GM12878 (cell line): ENCODE results near the gene FDXR. TPM values are rescaled to one million over a fixed set of nuclear protein-coding genes. Genes with fewer than 3 reads are reported as not detected.

Experiments
- ATAC-seq: fragments of 200-7000 bp; cut with Tn5 transposase; 3 replicates; pipeline ENCODE4 v1.9.1; 2020; ENCODE audit warnings: mild to moderate bottlenecking, moderate library complexity
- BruUV-seq: library from RNA; stranded (reverse); fragments of 400-500 nt; replicated peaks from 2 replicates; lab custom pipeline; 2021; lab: Mats Ljungman, UMichigan
- CTCF ChIA-PET: fragments of 300-600 bp; sonication (Branson Sonifier 250); formaldehyde crosslinking; extraction: SDS; loops from one replicate; lab custom pipeline; 2021; ENCODE audit warnings: inconsistent platforms; lab: Yijun Ruan, JAX
- POLR2A ChIA-PET: fragments of 350-600 bp; formaldehyde crosslinking; extraction: SDS; loops from one replicate; lab custom pipeline; 2021; ENCODE audit warnings: inconsistent platforms; lab: Charles Lee
- RAD21 ChIA-PET: fragments of 300-600 bp; sonication (Branson Sonifier 250); formaldehyde crosslinking; loops from one replicate; lab custom pipeline; 2023; ENCODE audit warnings: antibody characterized with exemption; ENCODE audit not compliant: unreplicated experiment; lab: Charles Lee
- SMC1A ChIA-PET: fragments of 300-600 bp; sonication (Branson Sonifier 250); formaldehyde crosslinking; loops from one replicate; lab custom pipeline; 2023; ENCODE audit not compliant: unreplicated experiment, uncharacterized antibody; lab: Charles Lee
- DNase-seq: peaks from one replicate; pipeline ENCODE4 v3.0.0-alpha.2; 2011; ENCODE audit warnings: low read depth, low spot score
- FAIRE-seq: peaks from 3 replicates; lab custom pipeline; 2011; peaks lifted over from hg19 to GRCh38; lab: Jason Lieb, UNC
- H2AFZ ChIP-seq: 2 replicates; pipeline ENCODE4 v1.6.0; 2011; ENCODE audit warnings: low read depth, low read length, control low read depth; ENCODE audit not compliant: control insufficient read depth
- H3K27ac ChIP-seq: 2 replicates; pipeline ENCODE4 v1.5.1; 2011; ENCODE audit warnings: control low read depth; ENCODE audit not compliant: control insufficient read depth, insufficient read depth
- H3K27me3 ChIP-seq, 2 experiments: replicated peaks in 1 of 2; 2 replicates each; pipeline versions ENCODE4 v1.6.0 to v1.6.1; 2011; ENCODE audit warnings: low read length in 1 of 2; ENCODE audit not compliant: control insufficient read depth in 2 of 2, insufficient read depth in 2 of 2
- H3K36me3 ChIP-seq, 2 experiments: 2 replicates each; pipeline ENCODE4 v1.5.1; 2011; ENCODE audit warnings: low read length in 1 of 2; ENCODE audit not compliant: control insufficient read depth in 2 of 2, insufficient read depth in 2 of 2
- H3K4me1 ChIP-seq: 2 replicates; pipeline ENCODE4 v1.6.1; 2011; ENCODE audit warnings: mild to moderate bottlenecking, low read length, moderate library complexity, mixed read lengths; ENCODE audit not compliant: control insufficient read depth, insufficient read depth
- H3K4me2 ChIP-seq: 2 replicates; pipeline ENCODE4 v1.6.0; 2011; ENCODE audit warnings: control low read depth; ENCODE audit not compliant: control insufficient read depth, insufficient read depth
- H3K4me3 ChIP-seq: fragments of 200-600 bp; sonication (generic); 2 replicates; pipeline ENCODE4 v1.5.1; 2016
- H3K79me2 ChIP-seq: 2 replicates; pipeline ENCODE4 v1.6.0; 2011; ENCODE audit warnings: low read length; ENCODE audit not compliant: control insufficient read depth, insufficient read depth
- H3K9ac ChIP-seq: 2 replicates; pipeline ENCODE4 v1.8.0; 2011; ENCODE audit warnings: low read length, control low read depth, mixed read lengths; ENCODE audit not compliant: control insufficient read depth, insufficient read depth
- H3K9me3 ChIP-seq: replicated peaks from 3 replicates; pipeline ENCODE4 v1.5.1; 2011; ENCODE audit warnings: mild to moderate bottlenecking, low read length; ENCODE audit not compliant: control insufficient read depth, insufficient read depth
- H4K20me1 ChIP-seq: 2 replicates; pipeline ENCODE4 v1.6.0; 2011; ENCODE audit not compliant: control insufficient read depth, insufficient read depth
- HDAC2 ChIP-seq: fragments of 200-600 bp; sonication (generic); IDR thresholded peaks from 2 replicates; pipeline ENCODE4 v1.6.1; 2017
- IRF5 ChIP-seq: fragments of 450-650 bp; IDR thresholded peaks from 2 replicates; pipeline ENCODE4 v1.6.1; 2017; ENCODE audit warnings: borderline replicate concordance
- MTA2 ChIP-seq: fragments of 450-650 bp; IDR thresholded peaks from 2 replicates; pipeline ENCODE4 v1.6.1; 2016; ENCODE audit warnings: low read depth, mild to moderate bottlenecking, moderate library complexity
- RB1 ChIP-seq: fragments of 450-650 bp; formaldehyde crosslinking; IDR thresholded peaks from 2 replicates; pipeline ENCODE4 v1.6.1; 2017; ENCODE audit warnings: mild to moderate bottlenecking, borderline replicate concordance
- RELB ChIP-seq: fragments of 450-650 bp; IDR thresholded peaks from 2 replicates; pipeline ENCODE4 v1.6.1; 2017; ENCODE audit warnings: low read depth, mild to moderate bottlenecking, moderate library complexity
- TCF7 ChIP-seq: IDR thresholded peaks from 2 replicates; pipeline ENCODE4 v1.6.1; 2014; ENCODE audit warnings: antibody characterized with exemption, borderline replicate concordance
- ZSCAN29 ChIP-seq: fragments of 450-650 bp; IDR thresholded peaks from 2 replicates; pipeline ENCODE4 v1.6.1; 2017; ENCODE audit warnings: mild to moderate bottlenecking, moderate library complexity
- WGBS: methylation state at CpG from one replicate; pipeline ENCODE4 v1.1.6; 2016; ENCODE audit warnings: low lambda C conversion rate; ENCODE audit not compliant: insufficient replicate concordance, insufficient coverage; ENCODE audit errors: missing lambda C conversion rate; 5-methylcytosine and 5-hydroxymethylcytosine counted together
- in situ Hi-C: fragments of 300-500 bp; cut with MboI; formaldehyde crosslinking; loops from 9 replicates; pipeline ENCODE4 v1.14.3; 2018; ENCODE audit warnings: mixed read lengths
- intact Hi-C: fragments of 100-400 bp; cut with micrococcal nuclease; formaldehyde crosslinking; loops from one replicate; pipeline ENCODE4 v1.14.2; 2022; ENCODE audit not compliant: unreplicated experiment
- polyA plus RNA-seq, 11 experiments: library from polyadenylated mRNA; depleted of rRNA in 4 of 11; unstranded in 6 of 11; stranded (reverse) in 5 of 11; fragments of >200 nt; fragmentation: Nextera tagmentation in 4 of 11; fragmentation: Illumina TruSeq in 1 of 11; extraction: Ambion mirVana in 4 of 11; extraction: Trizol in 1 of 11; gene quantifications; 1 replicate in 1 of 11; 2 replicates in 10 of 11; pipeline versions ENCODE4 v1.2.1 to v1.2.3, GENCODE V29; 2011 to 2016; ENCODE audit warnings: inconsistent platforms in 2 of 11, missing spikeins in 2 of 11, low read depth in 1 of 11
- total RNA-seq, 4 experiments: library from RNA; depleted of rRNA in 3 of 4; stranded (reverse); fragments of >200 nt in 3 of 4; fragmentation: Illumina TruSeq in 1 of 4; extraction: Trizol in 1 of 4; gene quantifications; 2 replicates each; pipeline versions ENCODE4 v1.2.1 to v1.2.3, GENCODE V29; 2013 to 2021

FDXR gene
- total and polyA plus RNA-seq, 10 of the 15 experiments (the other 5 are each of a cell fraction or from before 2014, with no cell fraction given), result 0.85 to 162 (median 48.2) TPM

- in situ Hi-C loops, result no loop called here
- Histone ChIP-seq H3K4me2 (no peak overlapping the region), H4K20me1 (no peaks in the 10 kb centered on the region), H3K4me3 (no peak overlapping the region), H3K27me3 (no peaks in the 10 kb centered on the region), H3K9me3 (no peaks in the 10 kb centered on the region), H3K27ac (no peak overlapping the region), H3K4me1 (no peaks in the 10 kb centered on the region), H3K9ac (no peak overlapping the region), H3K79me2 (no peaks in the 10 kb centered on the region), H3K36me3 (peaks cover 0 to 3% of the 10 kb centered on the region in 2 experiments; a peak in 3 of 4 replicates), H2AFZ (no peak overlapping the region)
- ATAC-seq (no peak), FAIRE-seq (no peak), DNase-seq (no peak)
- no TSS peak for BruUV-seq
- ChIA-PET RAD21 (no interaction called here), CTCF (no interaction called here), POLR2A (no interaction called here), SMC1A (interaction anchor here (0.7 kb wide), 1 partner anchor 9 kb away, joined by 3 read pairs; no protein-coding TSS in a partner anchor)
- intact Hi-C loops, result no loop called here
- TF ChIP-seq TCF7 (no peak), MTA2 (no peak), RELB (no peak), ZSCAN29 (no peak), HDAC2 (no peak), RB1 (no peak), IRF5 (no peak)
- 84% methylated on average over 12 of the region's 15 CpGs for WGBS
These were observed 50.4 kb downstream of the FDXR start for GRCh38 chr17:74822335-74822938.
